Endodermal cell (in vitro differentiated cells): ENCODE data around the gene PIEZO2. TPM values are rescaled to one million over a fixed set of nuclear protein-coding genes. Genes with fewer than 3 reads are reported as not detected.

ENCODE experiments used
- DNase-seq: peaks from one replicate; pipeline ENCODE4 v3.0.0-alpha.2; 2017
- H3K27ac ChIP-seq: 2 replicates; pipeline ENCODE4 v1.5.1; 2013; ENCODE audit warnings: mild to moderate bottlenecking, low read depth, low read length, moderate library complexity
- H3K27me3 ChIP-seq: 2 replicates; pipeline ENCODE4 v1.6.1; 2013; ENCODE audit warnings: mild to moderate bottlenecking, low read length, moderate library complexity; ENCODE audit not compliant: insufficient read depth, control insufficient read depth, poor library complexity, severe bottlenecking
- H3K36me3 ChIP-seq: 2 replicates; pipeline ENCODE4 v1.7.0; 2013; ENCODE audit warnings: mild to moderate bottlenecking, low read length, moderate library complexity; ENCODE audit not compliant: control insufficient read depth, insufficient read depth
- H3K4me1 ChIP-seq: one replicate; pipeline ENCODE4 v1.7.0; 2013; ENCODE audit warnings: low read length; ENCODE audit not compliant: control insufficient read depth, insufficient read depth
- H3K4me3 ChIP-seq: 2 replicates; pipeline ENCODE4 v1.5.1; 2013; ENCODE audit warnings: mild to moderate bottlenecking, low read length, moderate library complexity
- H3K9ac ChIP-seq: 2 replicates; pipeline ENCODE4 v1.6.1; 2013; ENCODE audit warnings: mild to moderate bottlenecking, low read length, moderate library complexity; ENCODE audit not compliant: poor library complexity, severe bottlenecking; ENCODE audit errors: extremely low read depth
- H3K9me3 ChIP-seq: 2 replicates; pipeline ENCODE4 v1.6.1; 2013; ENCODE audit warnings: mild to moderate bottlenecking, low read length, moderate library complexity; ENCODE audit not compliant: control insufficient read depth
- H3K27ac Mint-ChIP-seq: 2 replicates; pipeline ENCODE4 v1.8.0; 2020; ENCODE audit warnings: mixed read lengths
- H3K27me3 Mint-ChIP-seq: 2 replicates; pipeline ENCODE4 v1.8.0; 2021; ENCODE audit warnings: mild to moderate bottlenecking, mixed read lengths; ENCODE audit not compliant: insufficient read depth
- H3K36me3 Mint-ChIP-seq: 2 replicates; pipeline ENCODE4 v1.8.0; 2020; ENCODE audit warnings: low read depth, mixed read lengths
- H3K4me1 Mint-ChIP-seq: 2 replicates; pipeline ENCODE4 v1.8.0; 2020; ENCODE audit warnings: mixed read lengths
- H3K4me3 Mint-ChIP-seq: 2 replicates; pipeline ENCODE4 v1.8.0; 2020; ENCODE audit warnings: mild to moderate bottlenecking, moderate library complexity, mixed read lengths
- H3K9me3 Mint-ChIP-seq: 2 replicates; pipeline ENCODE4 v1.8.0; 2020; ENCODE audit warnings: mild to moderate bottlenecking, mixed read lengths
- WGBS, 2 experiments: methylation state at CpG; one replicate each; pipeline versions ENCODE4 v1.1.5 to v1.1.7; 2013; ENCODE audit warnings: missing lambda C conversion rate in 2 of 2, mixed read lengths in 1 of 2; ENCODE audit not compliant: insufficient coverage in 1 of 2, insufficient read length in 1 of 2; 5-methylcytosine and 5-hydroxymethylcytosine counted together
- total RNA-seq, 2 donors: library from RNA; stranded (reverse); fragmentation: NEBNext Ultra II Directional in 1 of 2; extraction: Animal tissue kit (Norgen Biotek cat#: 25700) in 1 of 2; gene quantifications; 2 replicates in 1 of 2; 3 replicates in 1 of 2; pipeline ENCODE4 v1.2.1, GENCODE V29; 2021
- TF ChIP-seq, protein P1 (sequence below): fragments of 200-600 bp; sonication (generic); conservative IDR thresholded peaks from 2 replicates; pipeline ENCODE4 v1.5.0; 2021; ENCODE audit warnings: antibody characterized with exemption, mild to moderate bottlenecking

Gene PIEZO2
- total RNA-seq, 2 donors from 2014 or later: 7.3 to 12.1 TPM

DNA sequence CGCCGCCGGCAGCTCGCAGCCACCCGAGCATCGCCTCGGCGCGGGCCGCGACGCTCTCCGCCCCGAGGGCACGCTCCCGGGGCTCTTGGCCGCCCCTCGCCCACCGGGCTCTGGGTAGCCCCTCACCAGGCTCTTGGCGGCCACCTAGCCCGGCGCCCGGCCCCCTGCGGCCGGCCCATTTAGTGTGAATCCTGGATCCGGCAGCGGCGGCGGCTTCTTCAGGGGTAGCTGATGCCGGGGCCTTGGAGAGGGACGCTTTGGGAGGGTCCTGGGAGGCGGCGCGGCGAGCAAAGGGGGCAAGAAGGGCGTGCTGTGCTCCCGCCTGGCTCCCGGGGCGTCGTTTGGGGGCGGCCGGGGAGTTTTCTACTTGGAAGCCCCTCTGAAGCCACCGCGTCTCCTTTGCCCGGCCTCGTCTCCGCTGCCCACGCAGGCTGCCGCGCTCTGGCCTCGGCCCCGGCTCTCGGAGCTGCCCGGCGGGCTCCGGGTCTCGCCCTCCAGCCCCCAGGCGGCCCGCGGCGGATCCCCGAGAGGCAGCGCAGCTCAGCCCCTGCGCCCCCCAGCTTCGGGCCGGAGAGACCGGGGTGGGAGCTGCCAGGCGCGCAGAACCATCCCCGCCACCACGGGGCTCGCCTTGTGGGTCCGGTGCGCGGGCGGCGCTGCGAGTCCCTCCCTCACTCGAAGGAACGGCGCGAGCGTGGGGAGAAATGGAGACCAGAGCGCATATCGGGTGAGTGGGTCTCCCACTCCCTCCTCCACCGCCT, 509 bp downstream of the PIEZO2 start:
- Mint-ChIP-seq H3K36me3 (no peaks in the 10 kb centered on the region), H3K27me3 (peaks cover 64% of the 10 kb centered on the region), H3K27ac (no peak overlapping the region), H3K9me3 (no peaks in the 10 kb centered on the region), H3K4me1 (peaks cover 27% of the 10 kb centered on the region), H3K4me3 (peak overlapping the region; percentile 45)
- peaks cover 58% of the 10 kb centered on the region for H3K27me3 ChIP-seq
- H3K9me3 ChIP-seq: no peaks in the 10 kb centered on the region
- DNase-seq: peak; percentile 77
- no peaks in the 10 kb centered on the region for H3K36me3 ChIP-seq
- H3K4me3 ChIP-seq: peak overlapping the region; percentile 79
- WGBS, 2 experiments: 0 to 2% methylated on average over 10 to 86 of the region's 86 CpGs
- TF ChIP-seq, protein P1, sequence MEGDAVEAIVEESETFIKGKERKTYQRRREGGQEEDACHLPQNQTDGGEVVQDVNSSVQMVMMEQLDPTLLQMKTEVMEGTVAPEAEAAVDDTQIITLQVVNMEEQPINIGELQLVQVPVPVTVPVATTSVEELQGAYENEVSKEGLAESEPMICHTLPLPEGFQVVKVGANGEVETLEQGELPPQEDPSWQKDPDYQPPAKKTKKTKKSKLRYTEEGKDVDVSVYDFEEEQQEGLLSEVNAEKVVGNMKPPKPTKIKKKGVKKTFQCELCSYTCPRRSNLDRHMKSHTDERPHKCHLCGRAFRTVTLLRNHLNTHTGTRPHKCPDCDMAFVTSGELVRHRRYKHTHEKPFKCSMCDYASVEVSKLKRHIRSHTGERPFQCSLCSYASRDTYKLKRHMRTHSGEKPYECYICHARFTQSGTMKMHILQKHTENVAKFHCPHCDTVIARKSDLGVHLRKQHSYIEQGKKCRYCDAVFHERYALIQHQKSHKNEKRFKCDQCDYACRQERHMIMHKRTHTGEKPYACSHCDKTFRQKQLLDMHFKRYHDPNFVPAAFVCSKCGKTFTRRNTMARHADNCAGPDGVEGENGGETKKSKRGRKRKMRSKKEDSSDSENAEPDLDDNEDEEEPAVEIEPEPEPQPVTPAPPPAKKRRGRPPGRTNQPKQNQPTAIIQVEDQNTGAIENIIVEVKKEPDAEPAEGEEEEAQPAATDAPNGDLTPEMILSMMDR: no peak
- no peak overlapping the region for H3K9ac ChIP-seq
- H3K4me1 ChIP-seq: peaks cover 17% of the 10 kb centered on the region
- no peak overlapping the region for H3K27ac ChIP-seq

DNA sequence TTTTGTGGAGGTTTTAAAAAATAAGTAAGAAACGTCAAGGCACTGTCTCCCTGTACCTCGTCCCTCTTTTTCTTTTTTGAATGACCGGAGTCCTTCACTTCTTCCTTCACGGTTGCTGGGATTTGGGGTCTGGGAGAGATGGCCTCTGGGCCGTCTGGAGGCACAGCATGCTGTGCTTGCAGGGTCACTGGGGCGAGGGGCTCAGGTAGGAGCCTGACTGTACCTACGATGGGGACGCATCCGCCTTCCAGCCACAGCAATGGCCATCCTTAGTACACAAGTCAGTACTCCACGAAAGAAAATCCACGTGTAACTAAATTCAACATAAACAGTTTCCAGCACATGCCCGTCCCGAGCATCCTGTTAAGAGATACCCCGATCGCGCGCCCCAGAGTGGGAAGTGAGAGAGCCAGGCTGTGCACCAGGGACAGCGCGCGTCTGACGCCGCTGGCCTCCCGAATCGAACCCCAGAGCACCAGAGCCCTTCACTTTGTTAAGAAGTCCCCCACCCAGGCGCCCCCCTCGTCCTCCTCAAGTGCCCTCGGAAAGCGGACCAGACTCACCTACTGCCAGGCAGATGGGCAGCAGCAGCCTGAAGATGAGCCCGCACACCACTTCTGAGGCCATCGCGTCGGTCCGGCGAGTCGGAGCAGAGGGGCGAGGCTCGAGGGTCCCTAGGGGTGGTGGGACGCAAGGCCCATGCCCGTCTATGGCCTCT, 1.2 kb downstream of the PIEZO2 start:
- peaks cover 17% of the 10 kb centered on the region for H3K4me1 ChIP-seq
- H3K36me3 ChIP-seq: no peaks in the 10 kb centered on the region
- 29 to 43% methylated on average over 21 to 39 of the region's 39 CpGs for WGBS, 2 experiments
- H3K4me3 Mint-ChIP-seq: peak overlapping the region; percentile 45
- no peak overlapping the region for H3K27ac Mint-ChIP-seq
- peaks cover 58% of the 10 kb centered on the region for H3K27me3 ChIP-seq
- H3K27me3 Mint-ChIP-seq: peaks cover 64% of the 10 kb centered on the region
- H3K4me3 ChIP-seq: peak overlapping the region; percentile 79
- H3K36me3 Mint-ChIP-seq: no peaks in the 10 kb centered on the region
- TF ChIP-seq, protein P1: no peak
- peak; percentile 73 for DNase-seq
- H3K9ac ChIP-seq: no peak overlapping the region
- no peaks in the 10 kb centered on the region for H3K9me3 ChIP-seq
- H3K9me3 Mint-ChIP-seq: no peaks in the 10 kb centered on the region
- peaks cover 27% of the 10 kb centered on the region for H3K4me1 Mint-ChIP-seq
- no peak overlapping the region for H3K27ac ChIP-seq

GRCh38 chr18:11147371-11147951, 1.9 kb downstream of the PIEZO2 start:
- peaks cover 17% of the 10 kb centered on the region for H3K4me1 ChIP-seq
- no peak overlapping the region for H3K9ac ChIP-seq
- no peaks in the 10 kb centered on the region for H3K36me3 ChIP-seq
- H3K4me1 Mint-ChIP-seq: peaks cover 27% of the 10 kb centered on the region
- peak overlapping the region; percentile 45 for H3K4me3 Mint-ChIP-seq
- H3K9me3 ChIP-seq: no peaks in the 10 kb centered on the region
- peak; percentile 72 for DNase-seq
- peak overlapping the region; percentile 79 for H3K4me3 ChIP-seq
- TF ChIP-seq, protein P1: no peak
- no peaks in the 10 kb centered on the region for H3K36me3 Mint-ChIP-seq
- no peak overlapping the region for H3K27ac Mint-ChIP-seq
- H3K9me3 Mint-ChIP-seq: no peaks in the 10 kb centered on the region
- peaks cover 58% of the 10 kb centered on the region for H3K27me3 ChIP-seq
- H3K27ac ChIP-seq: no peak overlapping the region
- H3K27me3 Mint-ChIP-seq: peaks cover 64% of the 10 kb centered on the region
- WGBS, 2 experiments: 22 to 36% methylated on average over 16 to 23 of the region's 23 CpGs
